Activated B cell treated with CpG ODN at 0.5 μM for 24 hours (primary cell): ENCODE data around the gene UGT1A5. TPM values are rescaled to one million over a fixed set of nuclear protein-coding genes. Genes with fewer than 3 reads are reported as not detected.

Experiments used
- ATAC-seq: fragments of 200-7000 bp; cut with Tn5 transposase; one replicate; pipeline ENCODE4 v1.10.0; 2021; ENCODE audit warnings: low read depth, mild to moderate bottlenecking, moderate library complexity
- CTCF ChIA-PET: fragments of 350-600 bp; sonication (Branson Sonifier 250); formaldehyde crosslinking; loops from one replicate; lab custom pipeline; 2021; ENCODE audit warnings: antibody characterized with exemption; lab: Charles Lee
- POLR2A ChIA-PET: fragments of 350-600 bp; sonication (Branson Sonifier 250); formaldehyde crosslinking; loops from one replicate; lab custom pipeline; 2021; ENCODE audit warnings: antibody characterized with exemption; lab: Charles Lee
- DNase-seq: peaks from one replicate; pipeline ENCODE4 v3.0.0; 2022
- H3K27ac Mint-ChIP-seq: one replicate; pipeline ENCODE4 v1.8.0; 2020; ENCODE audit warnings: mixed read lengths
- H3K27me3 Mint-ChIP-seq: one replicate; pipeline ENCODE4 v1.8.0; 2021; ENCODE audit warnings: mixed read lengths
- H3K36me3 Mint-ChIP-seq: one replicate; pipeline ENCODE4 v1.8.0; 2021; ENCODE audit warnings: low read depth, mixed read lengths
- H3K4me1 Mint-ChIP-seq: one replicate; pipeline ENCODE4 v1.8.0; 2021; ENCODE audit warnings: mixed read lengths
- H3K4me3 Mint-ChIP-seq: one replicate; pipeline ENCODE4 v1.8.0; 2020; ENCODE audit warnings: mild to moderate bottlenecking, mixed read lengths
- H3K9me3 Mint-ChIP-seq: one replicate; pipeline ENCODE4 v1.8.0; 2020; ENCODE audit warnings: mixed read lengths
- CTCF ChIP-seq: fragments of 200-600 bp; IDR thresholded peaks from one replicate; pipeline ENCODE4 v1.8.0; 2022; ENCODE audit warnings: antibody characterized with exemption, mild to moderate bottlenecking
- intact Hi-C: fragments of 100-400 bp; cut with micrococcal nuclease; formaldehyde crosslinking; loops from one replicate; pipeline ENCODE4 v1.15.1; 2024
- total RNA-seq: library from RNA; stranded (reverse); gene quantifications from 2 replicates; pipeline ENCODE4 v1.2.3, GENCODE V29; 2022

Gene UGT1A5
- total RNA-seq, 1 donor from 2014 or later: not detected

GRCh38 chr2:233688341-233688740 lies 24.4 kb upstream of the UGT1A5 start:
- no peak overlapping the region for H3K27ac Mint-ChIP-seq
- no peaks in the 10 kb centered on the region for H3K4me1 Mint-ChIP-seq
- no peaks in the 10 kb centered on the region for H3K36me3 Mint-ChIP-seq
- no peak overlapping the region for H3K4me3 Mint-ChIP-seq
- ChIA-PET POLR2A (no interaction called here), CTCF (no interaction called here)
- ATAC-seq: no peak
- intact Hi-C loops: no loop called here
- TF ChIP-seq CTCF: no peak
- no peaks in the 10 kb centered on the region for H3K9me3 Mint-ChIP-seq
- DNase-seq: no peak
- H3K27me3 Mint-ChIP-seq: peaks cover 6% of the 10 kb centered on the region

DNA sequence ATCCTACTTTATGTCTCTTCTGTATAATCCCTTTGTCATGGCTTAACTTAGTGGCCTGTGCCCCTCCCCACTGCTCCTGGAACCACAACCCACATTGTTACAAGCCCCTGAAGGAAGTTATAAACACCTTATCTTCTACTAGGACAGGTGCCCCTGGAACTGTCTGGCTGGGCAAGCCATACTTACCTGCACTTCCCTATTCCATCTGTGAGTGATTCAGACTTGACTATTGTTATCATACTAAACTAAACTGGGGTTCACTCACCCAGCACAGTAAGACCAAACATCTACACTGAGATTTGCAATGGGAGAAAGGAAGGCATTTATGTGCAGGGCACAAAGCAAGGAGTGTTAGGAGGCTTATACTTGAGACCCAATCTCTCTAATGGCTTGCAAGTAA lies 23.7 kb upstream of the UGT1A5 start:
- Mint-ChIP-seq H3K9me3 (no peaks in the 10 kb centered on the region), H3K4me1 (no peaks in the 10 kb centered on the region), H3K4me3 (no peak overlapping the region), H3K27me3 (peaks cover 6% of the 10 kb centered on the region), H3K36me3 (no peaks in the 10 kb centered on the region), H3K27ac (no peak overlapping the region)
- DNase-seq: no peak
- intact Hi-C loops: no loop called here
- TF ChIP-seq CTCF: no peak
- CTCF ChIA-PET: no interaction called here
- no peak for ATAC-seq
- POLR2A ChIA-PET: no interaction called here

DNA sequence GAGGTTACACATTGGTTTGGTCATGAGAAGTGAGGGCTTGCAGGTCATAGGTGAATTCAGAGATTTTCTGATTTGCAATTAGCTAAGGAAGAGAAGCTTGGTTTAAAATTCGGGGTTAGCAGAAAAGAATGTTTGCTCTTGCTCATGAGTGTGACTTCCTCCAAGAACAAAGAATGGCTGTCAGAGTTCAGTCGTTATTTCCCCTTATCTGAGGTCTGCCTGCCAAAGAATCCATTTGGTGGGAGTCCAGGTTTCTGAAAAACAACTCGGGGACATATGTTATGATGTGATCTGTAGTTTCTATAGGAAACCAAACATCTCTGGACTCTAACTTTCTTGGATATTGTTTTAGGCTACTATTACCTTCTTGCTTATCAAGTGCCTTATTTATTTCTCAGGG lies 23.2 kb upstream of the UGT1A5 start:
- Mint-ChIP-seq H3K9me3 (no peaks in the 10 kb centered on the region), H3K4me1 (no peaks in the 10 kb centered on the region), H3K36me3 (no peaks in the 10 kb centered on the region), H3K4me3 (no peak overlapping the region), H3K27me3 (peaks cover 6% of the 10 kb centered on the region), H3K27ac (no peak overlapping the region)
- DNase-seq: no peak
- ChIA-PET CTCF (no interaction called here), POLR2A (no interaction called here)
- no peak for TF ChIP-seq CTCF
- no peak for ATAC-seq
- intact Hi-C loops: no loop called here

GRCh38 chr2:233690444-233690843 lies 22.3 kb upstream of the UGT1A5 start:
- no peak for TF ChIP-seq CTCF
- DNase-seq: no peak
- ATAC-seq: no peak
- ChIA-PET POLR2A (interaction anchor here (0.7 kb wide), 1 partner anchor 13 kb away, joined by 3 read pairs; no protein-coding TSS in a partner anchor), CTCF (no interaction called here)
- Mint-ChIP-seq H3K36me3 (no peaks in the 10 kb centered on the region), H3K4me1 (no peaks in the 10 kb centered on the region), H3K9me3 (no peaks in the 10 kb centered on the region), H3K4me3 (no peak overlapping the region), H3K27ac (no peak overlapping the region), H3K27me3 (peaks cover 6% of the 10 kb centered on the region)
- intact Hi-C loops: no loop called here

- intact Hi-C loops: no loop called here
- no peak overlapping the region for H3K27ac Mint-ChIP-seq
Measured at GRCh38 chr2:233691443-233692433, 21.0 kb upstream of the UGT1A5 start.

More at GRCh38 chr2:233691443-233692433, 21.0 kb upstream of the UGT1A5 start:
- Mint-ChIP-seq H3K4me3 (no peak overlapping the region), H3K36me3 (no peaks in the 10 kb centered on the region), H3K27me3 (peaks cover under 1% of the 10 kb centered on the region), H3K9me3 (no peaks in the 10 kb centered on the region), H3K4me1 (no peaks in the 10 kb centered on the region)
- no peak for ATAC-seq
- no peak for DNase-seq
- TF ChIP-seq CTCF: no peak
- ChIA-PET CTCF (no interaction called here), POLR2A (no interaction called here)
